ENCODE measurements around the gene ENOSF1. TPM values are rescaled to one million over a fixed set of nuclear protein-coding genes. Genes with fewer than 3 reads are reported as not detected.

Gene ENOSF1
- total and polyA plus RNA-seq, 11 donors = 9.9 to 38.7 (median 22.2) TPM

- TF ChIP-seq CTCF (IDR thresholded peaks at IDR 0.05) (no peak), POLR2A (IDR thresholded peaks at IDR 0.05) (no peak)
- ATAC-seq (no peak), DNase-seq (no peak)
- no peaks in the 10 kb centered on the region for H3K9me3 ChIP-seq
- H3K27me3 ChIP-seq = peaks cover 0 to 13% (median 0%) of the 10 kb centered on the region in 9 donors
- WGBS, 4 donors = 59 to 68% (median 63%) methylated on average over 6 of the region's 6 CpGs
- H3K27ac ChIP-seq = no peak overlapping the region
- no peak overlapping the region for H3K4me3 ChIP-seq
- H3K4me1 ChIP-seq = no peaks in the 10 kb centered on the region
- intact Hi-C loops (cut with DNase I) = no loop called here
- H3K36me3 ChIP-seq = no peaks in the 10 kb centered on the region
Measured at GRCh38 chr18:650428-650858, 62.0 kb downstream of the ENOSF1 start.

- Histone ChIP-seq H3K4me1 (no peaks in the 10 kb centered on the region), H3K36me3 (no peaks in the 10 kb centered on the region), H3K4me3 (no peak overlapping the region), H3K27me3 (peaks cover 0 to 10% (median 0%) of the 10 kb centered on the region in 9 donors), H3K27ac (no peak overlapping the region), H3K9me3 (no peaks in the 10 kb centered on the region)
- TF ChIP-seq POLR2A (IDR thresholded peaks at IDR 0.05) (no peak), CTCF (IDR thresholded peaks at IDR 0.05) (no peak)
- intact Hi-C loops (cut with DNase I) = no loop called here
- WGBS, 4 donors = 77 to 87% (median 80%) methylated on average over 5 of the region's 5 CpGs
- DNase-seq (no peak), ATAC-seq (no peak)
Measured at GRCh38 chr18:649341-649740, 63.1 kb downstream of the ENOSF1 start.

GRCh38 chr18:647304-647703 is 65.1 kb downstream of the ENOSF1 start:
- H3K4me3 ChIP-seq = no peak overlapping the region
- ATAC-seq (no peak), DNase-seq (no peak)
- TF ChIP-seq POLR2A (IDR thresholded peaks at IDR 0.05) (no peak), CTCF (IDR thresholded peaks at IDR 0.05) (no peak)
- intact Hi-C loops (cut with DNase I) = no loop called here
- WGBS, 4 donors = 83 to 91% (median 89%) methylated on average over 5 of the region's 5 CpGs
- no peaks in the 10 kb centered on the region for H3K9me3 ChIP-seq
- peaks cover 0 to 17% (median 0%) of the 10 kb centered on the region in 9 donors for H3K27me3 ChIP-seq
- H3K36me3 ChIP-seq = no peaks in the 10 kb centered on the region
- H3K4me1 ChIP-seq = no peaks in the 10 kb centered on the region
- H3K27ac ChIP-seq = no peak overlapping the region

- 37 to 56% (median 54%) methylated on average over 2 of the region's 2 CpGs for WGBS, 4 donors
- ATAC-seq (no peak), DNase-seq (no peak)
- Histone ChIP-seq H3K9me3 (no peaks in the 10 kb centered on the region), H3K4me3 (no peak overlapping the region), H3K27me3 (peaks cover 0 to 17% (median 0%) of the 10 kb centered on the region in 9 donors), H3K27ac (no peak overlapping the region), H3K4me1 (no peaks in the 10 kb centered on the region), H3K36me3 (no peaks in the 10 kb centered on the region)
- TF ChIP-seq POLR2A (IDR thresholded peaks at IDR 0.05) (no peak), CTCF (IDR thresholded peaks at IDR 0.05) (no peak)
- intact Hi-C loops (cut with DNase I) = no loop called here
Measured at GRCh38 chr18:644395-645004, 67.9 kb downstream of the ENOSF1 start.

Measured in heart left ventricle (tissue), 16 donors.